Tibial nerve (tissue), 4 donors: ENCODE measurements around the gene ST6GALNAC5. TPM values are rescaled to one million over a fixed set of nuclear protein-coding genes. Genes with fewer than 3 reads are reported as not detected.

Experiments used
- DNase-seq, 2 donors: peaks; one replicate each; pipeline ENCODE4 v3.0.0-alpha.2; 2019; ENCODE audit warnings: low spot score in 2 of 2
- H3K27ac ChIP-seq, 4 donors: fragments of 200-600 bp; sonication (generic) in 3 of 4; one replicate each; pipeline ENCODE4 v1.5.1; 2017 to 2019; ENCODE audit warnings: mild to moderate bottlenecking in 1 of 4
- H3K27me3 ChIP-seq, 2 donors: fragments of 200-600 bp; sonication (generic) in 1 of 2; one replicate each; pipeline versions ENCODE4 v1.5.1 to v1.6.0; 2017 to 2019
- H3K36me3 ChIP-seq, 3 donors: fragments of 200-600 bp; sonication (generic); one replicate each; pipeline ENCODE4 v1.5.1; 2018 to 2019
- H3K4me1 ChIP-seq, 4 donors: fragments of 200-600 bp; sonication (generic) in 3 of 4; one replicate each; pipeline ENCODE4 v1.5.1; 2017 to 2019
- H3K4me3 ChIP-seq, 4 donors: fragments of 200-600 bp; sonication (generic) in 3 of 4; one replicate each; pipeline ENCODE4 v1.5.1; 2017 to 2019; ENCODE audit warnings: mild to moderate bottlenecking in 1 of 4, moderate library complexity in 1 of 4
- H3K9me3 ChIP-seq, 4 donors: fragments of 200-600 bp; sonication (generic) in 3 of 4; one replicate each; pipeline ENCODE4 v1.5.1; 2017 to 2019
- EP300 ChIP-seq, 2 donors: sonication (generic); formaldehyde crosslinking; IDR thresholded peaks; one replicate each; pipeline ENCODE4 v1.6.1; 2017; ENCODE audit warnings: antibody characterized with exemption in 2 of 2, mild to moderate bottlenecking in 1 of 2
- POLR2A ChIP-seq, 2 donors: fragments of 450-650 bp; IDR thresholded peaks; one replicate each; pipeline ENCODE4 v1.6.1; 2017; ENCODE audit warnings: antibody characterized with exemption in 2 of 2, mild to moderate bottlenecking in 2 of 2, moderate library complexity in 2 of 2
- WGBS, 2 donors: methylation state at CpG; one replicate each; pipeline ENCODE4 v1.1.5; 2018; 5-methylcytosine and 5-hydroxymethylcytosine counted together
- total RNA-seq, 4 donors: library from RNA; depleted of rRNA; stranded (reverse); fragments of >200 nt; gene quantifications; one replicate each; pipeline ENCODE4 v1.1.0, GENCODE V29; 2016
- TF ChIP-seq, protein P1 (sequence below), 5 experiments: fragments of 200-600 bp in 3 of 5; fragments of 450-650 bp in 2 of 5; sonication (generic) in 3 of 5; IDR thresholded peaks; one replicate each; pipeline ENCODE4 v1.5.1; 2016 to 2019; ENCODE audit warnings: antibody characterized with exemption in 5 of 5, mild to moderate bottlenecking in 3 of 5, moderate library complexity in 2 of 5

ST6GALNAC5 gene
- total RNA-seq, 4 donors from 2014 or later = 10.6 to 57.2 (median 20.5) TPM

DNA sequence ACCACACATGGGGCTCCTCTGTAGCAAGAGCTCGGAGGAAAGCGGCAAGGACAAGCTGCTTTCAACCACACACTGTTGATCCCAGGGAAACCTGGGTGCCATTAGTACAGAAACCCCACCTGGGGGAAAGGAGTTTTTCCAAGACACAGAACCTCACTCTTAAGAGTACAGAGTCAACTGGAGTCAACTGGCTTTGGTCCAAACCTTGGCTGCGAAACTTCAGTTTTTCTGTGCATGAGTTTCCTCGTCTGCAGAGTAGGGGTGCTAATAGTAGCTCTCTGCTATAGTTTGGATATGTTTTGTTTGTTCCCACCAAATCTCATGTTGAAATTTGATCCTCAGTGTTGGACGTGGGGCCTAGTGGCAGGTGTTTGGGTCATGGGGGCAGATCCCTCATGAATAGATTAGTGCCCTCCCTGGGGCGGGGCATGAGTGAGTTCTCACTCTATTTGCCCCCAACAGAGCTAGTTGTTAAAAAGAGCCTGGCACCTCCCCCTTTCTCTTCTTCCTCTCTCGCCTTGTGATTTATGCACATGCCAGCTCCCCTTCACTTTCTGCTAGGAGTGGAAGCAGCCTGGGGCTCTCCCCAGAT lies 190.8 kb downstream of the ST6GALNAC5 start:
- TF ChIP-seq EP300 (IDR thresholded peaks at IDR 0.05) (no peak), POLR2A (IDR thresholded peaks at IDR 0.05) (no peak)
- TF ChIP-seq, protein P1, sequence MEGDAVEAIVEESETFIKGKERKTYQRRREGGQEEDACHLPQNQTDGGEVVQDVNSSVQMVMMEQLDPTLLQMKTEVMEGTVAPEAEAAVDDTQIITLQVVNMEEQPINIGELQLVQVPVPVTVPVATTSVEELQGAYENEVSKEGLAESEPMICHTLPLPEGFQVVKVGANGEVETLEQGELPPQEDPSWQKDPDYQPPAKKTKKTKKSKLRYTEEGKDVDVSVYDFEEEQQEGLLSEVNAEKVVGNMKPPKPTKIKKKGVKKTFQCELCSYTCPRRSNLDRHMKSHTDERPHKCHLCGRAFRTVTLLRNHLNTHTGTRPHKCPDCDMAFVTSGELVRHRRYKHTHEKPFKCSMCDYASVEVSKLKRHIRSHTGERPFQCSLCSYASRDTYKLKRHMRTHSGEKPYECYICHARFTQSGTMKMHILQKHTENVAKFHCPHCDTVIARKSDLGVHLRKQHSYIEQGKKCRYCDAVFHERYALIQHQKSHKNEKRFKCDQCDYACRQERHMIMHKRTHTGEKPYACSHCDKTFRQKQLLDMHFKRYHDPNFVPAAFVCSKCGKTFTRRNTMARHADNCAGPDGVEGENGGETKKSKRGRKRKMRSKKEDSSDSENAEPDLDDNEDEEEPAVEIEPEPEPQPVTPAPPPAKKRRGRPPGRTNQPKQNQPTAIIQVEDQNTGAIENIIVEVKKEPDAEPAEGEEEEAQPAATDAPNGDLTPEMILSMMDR (IDR thresholded peaks at IDR 0.05) = no peak
- no peaks in the 10 kb centered on the region for H3K4me1 ChIP-seq
- no peaks in the 10 kb centered on the region for H3K27me3 ChIP-seq
- H3K27ac ChIP-seq = no peak overlapping the region
- DNase-seq = no peak
- H3K36me3 ChIP-seq = peaks cover 0 to 7% (median 0%) of the 10 kb centered on the region in 3 donors
- H3K4me3 ChIP-seq = no peak overlapping the region
- H3K9me3 ChIP-seq = no peaks in the 10 kb centered on the region
- WGBS, 2 donors = 78 to 86% methylated on average over 7 of the region's 7 CpGs

DNA sequence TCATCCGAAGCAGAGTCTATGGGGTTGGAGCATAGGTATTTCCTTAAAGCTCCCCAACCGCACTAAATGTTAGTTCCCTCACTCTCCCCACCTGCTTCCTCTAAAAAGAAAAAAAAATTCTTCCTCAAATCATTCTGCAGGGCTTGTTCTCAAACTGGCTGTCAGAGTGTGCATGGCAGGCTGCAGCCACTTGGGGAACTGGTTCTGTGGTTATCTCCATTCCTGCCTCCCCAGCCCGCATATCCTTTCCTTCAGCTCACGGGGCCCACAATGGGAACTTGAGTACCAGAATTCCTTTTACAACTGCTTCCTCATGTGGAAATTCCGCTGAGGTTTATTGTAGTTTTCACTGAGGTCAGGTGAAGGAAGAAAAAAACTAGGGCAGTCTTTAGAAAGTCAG lies 192.7 kb downstream of the ST6GALNAC5 start:
- WGBS, 2 donors = 52 to 75% methylated on average over 5 of the region's 5 CpGs
- no peaks in the 10 kb centered on the region for H3K27me3 ChIP-seq
- TF ChIP-seq, protein P1 (IDR thresholded peaks at IDR 0.05) = no peak
- TF ChIP-seq POLR2A (IDR thresholded peaks at IDR 0.05) = no peak
- no peak for TF ChIP-seq EP300 (IDR thresholded peaks at IDR 0.05)
- H3K9me3 ChIP-seq = no peaks in the 10 kb centered on the region
- no peak overlapping the region for H3K27ac ChIP-seq
- no peak overlapping the region for H3K4me3 ChIP-seq
- peaks cover 0 to under 1% (median 0%) of the 10 kb centered on the region in 3 donors for H3K36me3 ChIP-seq
- no peaks in the 10 kb centered on the region for H3K4me1 ChIP-seq
- no peak for DNase-seq

DNA sequence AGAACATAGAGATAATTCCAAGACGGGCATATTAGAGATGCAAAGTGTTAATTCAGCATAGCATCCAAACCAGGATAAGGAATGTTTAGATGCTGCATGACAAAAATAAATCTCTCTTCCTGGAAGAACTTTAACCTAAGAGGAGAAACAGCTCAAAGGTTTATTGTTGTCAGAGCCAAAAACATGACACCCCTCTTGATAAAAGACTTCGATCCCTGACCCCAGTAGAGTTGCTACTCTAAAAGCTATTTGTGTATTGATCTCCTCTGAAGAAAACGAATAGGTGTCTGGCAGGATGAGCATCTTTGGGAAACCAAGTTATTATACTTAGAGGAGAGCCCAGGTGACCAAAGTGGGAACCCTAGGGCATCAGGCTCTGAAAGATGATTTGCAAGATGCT lies 193.9 kb downstream of the ST6GALNAC5 start:
- DNase-seq = no peak
- no peaks in the 10 kb centered on the region for H3K36me3 ChIP-seq
- 74 to 76% methylated on average over 3 of the region's 3 CpGs for WGBS, 2 donors
- H3K27me3 ChIP-seq = no peaks in the 10 kb centered on the region
- no peaks in the 10 kb centered on the region for H3K9me3 ChIP-seq
- no peak for TF ChIP-seq POLR2A (IDR thresholded peaks at IDR 0.05)
- no peak for TF ChIP-seq EP300 (IDR thresholded peaks at IDR 0.05)
- TF ChIP-seq, protein P1 (IDR thresholded peaks at IDR 0.05) = no peak
- H3K4me1 ChIP-seq = no peaks in the 10 kb centered on the region
- no peak overlapping the region for H3K27ac ChIP-seq
- H3K4me3 ChIP-seq = no peak overlapping the region

DNA sequence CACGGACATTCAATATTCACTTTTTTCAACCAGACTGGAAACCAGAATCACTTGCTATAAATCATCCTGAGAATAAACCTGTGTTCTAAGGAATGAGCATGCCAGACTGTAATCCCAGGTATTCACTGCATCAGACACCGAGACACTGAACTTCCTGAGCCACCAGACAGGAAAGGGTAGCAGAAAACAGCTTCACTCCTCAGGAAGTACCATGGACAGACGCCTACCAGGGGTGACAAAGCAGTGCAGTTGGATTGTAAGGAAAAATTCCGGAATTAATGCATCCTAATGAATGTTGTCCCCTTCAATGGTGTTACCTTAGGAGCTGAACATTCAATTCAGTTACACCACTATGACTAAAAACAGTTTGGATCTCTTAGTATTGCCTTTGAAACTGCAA lies 195.8 kb downstream of the ST6GALNAC5 start:
- 63 to 66% methylated on average over 4 of the region's 4 CpGs for WGBS, 2 donors
- no peak for DNase-seq
- Histone ChIP-seq H3K27ac (no peak overlapping the region), H3K9me3 (no peaks in the 10 kb centered on the region), H3K27me3 (no peaks in the 10 kb centered on the region), H3K4me3 (no peak overlapping the region), H3K36me3 (peaks cover 0 to 5% (median 0%) of the 10 kb centered on the region in 3 donors), H3K4me1 (no peaks in the 10 kb centered on the region)
- TF ChIP-seq, protein P1 (IDR thresholded peaks at IDR 0.05) = no peak
- TF ChIP-seq EP300 (IDR thresholded peaks at IDR 0.05) (no peak), POLR2A (IDR thresholded peaks at IDR 0.05) (no peak)

DNA sequence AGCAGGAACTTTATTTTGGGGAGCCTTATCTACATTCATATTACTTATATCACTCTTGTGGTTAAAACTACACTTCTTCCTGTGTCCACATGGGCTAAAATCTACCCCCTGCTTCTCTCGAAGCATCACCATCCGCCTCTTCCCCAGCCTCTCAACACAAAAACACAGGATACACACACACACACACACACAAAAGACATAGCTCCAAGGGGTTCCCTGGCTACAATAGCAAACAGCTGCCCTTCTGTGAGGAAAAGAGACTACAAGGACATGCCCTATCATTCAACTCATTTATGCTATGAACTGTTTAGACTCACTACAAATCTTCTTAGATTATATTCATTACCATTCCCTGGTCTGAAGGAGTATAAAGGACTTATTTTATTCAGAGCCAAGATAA lies 197.0 kb downstream of the ST6GALNAC5 start:
- Histone ChIP-seq H3K4me3 (no peak overlapping the region), H3K27me3 (no peaks in the 10 kb centered on the region), H3K36me3 (peaks cover 0 to 5% (median 0%) of the 10 kb centered on the region in 3 donors), H3K27ac (no peak overlapping the region), H3K4me1 (no peaks in the 10 kb centered on the region), H3K9me3 (no peaks in the 10 kb centered on the region)
- no peak for DNase-seq
- WGBS, 2 donors = 51 to 54% methylated on average over 2 of the region's 2 CpGs
- TF ChIP-seq, protein P1 (IDR thresholded peaks at IDR 0.05) = no peak
- TF ChIP-seq POLR2A (IDR thresholded peaks at IDR 0.05) = no peak
- TF ChIP-seq EP300 (IDR thresholded peaks at IDR 0.05) = no peak
